ENCODE results near the gene CT55. TPM values are rescaled to one million over a fixed set of nuclear protein-coding genes. Genes with fewer than 3 reads are reported as not detected.
A peak's percentile ranks its signal among the peaks of the same experiment; 100 is the strongest.
"Not testable (repeated sequence)": the region's sequence is repeated elsewhere in the genome, so short reads cannot be mapped to it uniquely, and the experiment has no call there.

CT55 gene, protein sequence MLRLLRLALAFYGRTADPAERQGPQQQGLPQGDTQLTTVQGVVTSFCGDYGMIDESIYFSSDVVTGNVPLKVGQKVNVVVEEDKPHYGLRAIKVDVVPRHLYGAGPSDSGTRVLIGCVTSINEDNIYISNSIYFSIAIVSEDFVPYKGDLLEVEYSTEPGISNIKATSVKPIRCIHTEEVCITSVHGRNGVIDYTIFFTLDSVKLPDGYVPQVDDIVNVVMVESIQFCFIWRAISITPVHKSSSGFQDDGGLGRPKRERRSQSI
- total RNA-seq: not detected
- not detected for polyA plus RNA-seq
- long read RNA-seq, donor 1: 0 reads
- long read RNA-seq, donor 2: 0 reads
- long read RNA-seq, donor 3: 0 reads
- long read RNA-seq, donor 4: 0 reads
- long read RNA-seq, donor 5: 0 reads
- long read RNA-seq, donor 6: 0 reads
- long read RNA-seq, donor 7: 0 reads
- long read RNA-seq, donor 8: 0 reads
- long read RNA-seq, donor 9: 0 reads
- long read RNA-seq, donor 10: 0 reads

DNA sequence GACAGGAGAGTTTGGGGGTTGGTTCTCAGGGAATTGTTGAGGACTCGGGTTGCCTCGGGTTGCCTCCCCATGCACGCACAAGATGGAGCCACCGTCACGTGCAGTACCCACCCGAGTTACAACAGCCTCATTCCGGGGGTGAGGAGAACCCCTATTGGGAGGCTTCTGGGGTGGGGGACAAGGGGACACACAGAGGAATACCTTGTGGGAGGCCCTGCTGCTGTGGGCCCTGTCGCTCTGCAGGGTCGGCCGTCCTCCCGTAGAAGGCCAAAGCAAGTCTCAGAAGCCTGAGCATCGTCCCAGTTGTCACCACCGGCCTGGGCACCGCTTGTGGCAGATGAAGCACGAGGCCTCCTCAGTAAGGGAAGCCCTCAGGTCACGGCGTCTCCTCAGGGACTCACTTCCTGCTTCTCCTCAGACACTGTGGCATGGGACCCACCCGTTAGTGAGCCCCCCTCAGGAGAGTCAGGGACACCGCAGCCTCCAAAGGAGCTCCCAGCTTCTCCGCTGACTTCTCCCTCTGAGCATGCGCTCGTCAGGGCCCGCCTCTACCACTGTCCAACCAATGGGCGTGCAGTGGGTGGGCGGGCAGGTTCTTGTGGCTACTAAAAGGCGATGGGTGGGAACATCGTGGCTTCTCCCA, at the start of gene CT55:
CT55 (minus strand) TSS at position 522 of the 643 bp plus-strand sequence; CDS start at position 295, 227 bp downstream.
- TF ChIP-seq EP300 (IDR thresholded peaks at IDR 0.05) (no peak), POLR2A (IDR thresholded peaks at IDR 0.05) (no peak), POLR2AphosphoS5 (IDR thresholded peaks at IDR 0.05) (no peak)
- TF ChIP-seq, protein P1, sequence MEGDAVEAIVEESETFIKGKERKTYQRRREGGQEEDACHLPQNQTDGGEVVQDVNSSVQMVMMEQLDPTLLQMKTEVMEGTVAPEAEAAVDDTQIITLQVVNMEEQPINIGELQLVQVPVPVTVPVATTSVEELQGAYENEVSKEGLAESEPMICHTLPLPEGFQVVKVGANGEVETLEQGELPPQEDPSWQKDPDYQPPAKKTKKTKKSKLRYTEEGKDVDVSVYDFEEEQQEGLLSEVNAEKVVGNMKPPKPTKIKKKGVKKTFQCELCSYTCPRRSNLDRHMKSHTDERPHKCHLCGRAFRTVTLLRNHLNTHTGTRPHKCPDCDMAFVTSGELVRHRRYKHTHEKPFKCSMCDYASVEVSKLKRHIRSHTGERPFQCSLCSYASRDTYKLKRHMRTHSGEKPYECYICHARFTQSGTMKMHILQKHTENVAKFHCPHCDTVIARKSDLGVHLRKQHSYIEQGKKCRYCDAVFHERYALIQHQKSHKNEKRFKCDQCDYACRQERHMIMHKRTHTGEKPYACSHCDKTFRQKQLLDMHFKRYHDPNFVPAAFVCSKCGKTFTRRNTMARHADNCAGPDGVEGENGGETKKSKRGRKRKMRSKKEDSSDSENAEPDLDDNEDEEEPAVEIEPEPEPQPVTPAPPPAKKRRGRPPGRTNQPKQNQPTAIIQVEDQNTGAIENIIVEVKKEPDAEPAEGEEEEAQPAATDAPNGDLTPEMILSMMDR (IDR thresholded peaks at IDR 0.05): no peak

DNA sequence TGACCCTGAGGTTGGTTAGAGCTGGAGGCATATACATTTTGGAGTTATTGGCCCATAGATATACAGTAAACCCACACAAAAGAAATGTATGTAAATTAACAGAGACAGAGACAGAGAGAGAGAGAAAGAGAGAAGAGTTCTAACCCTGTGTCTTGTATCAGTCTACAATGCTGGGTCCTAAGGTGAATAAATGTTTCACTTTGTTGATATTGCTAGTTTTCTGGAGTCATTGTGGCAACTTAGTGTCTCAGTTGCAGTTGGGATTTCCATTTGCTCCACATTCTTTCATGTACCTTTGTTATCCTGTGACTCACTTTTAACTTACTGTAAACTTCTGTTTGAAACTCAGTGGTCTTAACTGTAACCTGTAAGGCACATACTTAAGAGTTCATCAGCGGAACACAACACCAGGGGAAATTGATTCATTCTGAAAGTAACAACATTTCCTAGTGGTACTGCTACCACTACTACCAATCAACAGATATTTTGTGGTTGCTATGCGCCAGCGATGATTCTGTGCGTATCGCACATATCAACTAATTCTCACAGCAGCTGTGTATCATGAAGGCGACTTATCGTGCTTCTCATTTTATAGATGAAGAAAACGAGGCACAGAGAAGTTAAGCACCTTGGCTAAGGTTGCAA, 42.1 kb upstream of the CT55 start:
- Histone ChIP-seq H3K9me3 (no peaks in the 10 kb centered on the region), H3K4me1 (no peaks in the 10 kb centered on the region), H3K36me3 (no peaks in the 10 kb centered on the region), H3K27me3 (no peaks in the 10 kb centered on the region), H3K27ac (no peak overlapping the region), H3K4me3 (no peak overlapping the region)
- TF ChIP-seq, protein P1 (IDR thresholded peaks at IDR 0.05): no peak
- TF ChIP-seq EP300 (IDR thresholded peaks at IDR 0.05): no peak
- TF ChIP-seq POLR2AphosphoS5 (IDR thresholded peaks at IDR 0.05): no peak
- no peak for TF ChIP-seq POLR2A (IDR thresholded peaks at IDR 0.05)
- WGBS, 5 donors: 76 to 89% (median 80%) methylated on average over 8 of the region's 8 CpGs
- intact Hi-C loops (cut with DNase I; ENCODE audit: low total_unique reads): no loop called here
- DNase-seq: no peak

More for the DNA sequence above, at the start of gene CT55:
- 83 to 94% (median 86%) methylated on average over 4 to 27 of the region's 27 CpGs for WGBS, 5 donors
- intact Hi-C loops (cut with DNase I; ENCODE audit: low total_unique reads): no loop called here
- Histone ChIP-seq H3K27me3 (no peaks in the 10 kb centered on the region), H3K4me3 (no peak within 1 kb of the TSS), H3K4me1 (no peaks in the 10 kb centered on the region), H3K36me3 (no peaks in the 10 kb centered on the region), H3K9me3 (no peaks in the 10 kb centered on the region), H3K27ac (no peak within 1 kb of the TSS)
- no peak for DNase-seq

DNA sequence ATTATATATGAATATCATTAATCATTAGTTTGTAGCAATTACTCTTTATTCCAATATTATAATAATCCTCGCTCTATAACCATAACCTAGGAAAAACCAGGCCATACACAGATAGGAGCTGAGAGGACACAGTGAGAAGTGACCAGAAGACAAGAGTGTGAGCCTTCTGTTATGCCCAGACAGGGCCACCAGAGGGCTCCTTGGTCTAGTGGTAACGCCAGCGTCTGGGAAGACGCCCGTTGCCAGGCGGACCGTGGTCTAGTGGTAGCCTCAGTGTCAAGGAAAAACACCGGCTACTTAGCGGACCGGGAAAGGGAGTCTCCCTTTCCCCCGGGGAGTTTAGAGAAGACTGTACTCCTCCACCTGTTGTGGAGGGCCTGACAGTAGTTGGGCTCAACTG, 35.2 kb upstream of the CT55 start:
- DNase-seq: peak in 1 of 2 donors; percentile 41
- TF ChIP-seq, protein P1 (IDR thresholded peaks at IDR 0.05): peak in 3 of 7 experiments; percentile 23 to 35 (median 30)

DNA sequence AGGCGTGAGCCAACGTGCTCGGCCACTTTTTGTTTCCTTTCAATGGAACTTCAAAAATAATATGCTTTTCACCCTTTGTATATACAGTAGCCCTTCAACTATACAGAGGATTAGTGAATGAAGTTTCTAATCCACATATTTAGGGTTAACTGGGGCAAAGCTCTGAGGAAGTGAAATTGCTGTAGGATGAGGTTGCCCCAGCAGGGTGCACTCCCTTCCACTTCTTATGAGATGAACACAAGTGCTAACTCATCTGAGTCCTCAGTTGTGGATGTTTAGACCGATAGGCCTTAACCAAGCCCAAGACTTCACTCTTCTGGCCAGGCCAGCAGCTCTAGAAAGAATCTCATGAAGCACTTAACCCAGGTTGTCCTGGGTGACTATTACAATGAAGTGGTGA, 29.1 kb upstream of the CT55 start:
- Histone ChIP-seq H3K4me3 (no peak overlapping the region), H3K9me3 (no peaks in the 10 kb centered on the region), H3K27me3 (peaks cover 0 to 6% (median 0%) of the 10 kb centered on the region in 3 donors), H3K4me1 (no peaks in the 10 kb centered on the region), H3K27ac (no peak overlapping the region), H3K36me3 (no peaks in the 10 kb centered on the region)
- 60 to 82% (median 66%) methylated on average over 4 of the region's 4 CpGs for WGBS, 5 donors
- DNase-seq: no peak
- TF ChIP-seq POLR2A (IDR thresholded peaks at IDR 0.05) (no peak), EP300 (IDR thresholded peaks at IDR 0.05) (no peak), POLR2AphosphoS5 (IDR thresholded peaks at IDR 0.05) (no peak)
- TF ChIP-seq, protein P1 (IDR thresholded peaks at IDR 0.05): no peak
- intact Hi-C loops (cut with DNase I; ENCODE audit: low total_unique reads): no loop called here

More for the DNA sequence above, 35.2 kb upstream of the CT55 start:
- H3K4me1 ChIP-seq; H3K9me3 ChIP-seq; H3K27ac ChIP-seq; H3K36me3 ChIP-seq; H3K27me3 ChIP-seq; intact Hi-C loops (cut with DNase I; ENCODE audit: low total_unique reads); H3K4me3 ChIP-seq: not testable (repeated sequence)
- WGBS, 5 donors: 16 to 53% (median 40%) methylated on average over 4 to 11 of the region's 11 CpGs
